Mononuclear cell (primary cell): ENCODE measurements around the gene LY6G6F. TPM values are rescaled to one million over a fixed set of nuclear protein-coding genes. Genes with fewer than 3 reads are reported as not detected.

Experiments used
- H3K27me3 ChIP-seq: 2 replicates; pipeline ENCODE4 v1.6.0; 2011; ENCODE audit warnings: low read length, control low read depth; ENCODE audit not compliant: insufficient read depth
- H3K4me1 ChIP-seq: 2 replicates; pipeline ENCODE4 v1.5.1; 2011; ENCODE audit warnings: mild to moderate bottlenecking, low read length, control low read depth; ENCODE audit not compliant: insufficient read depth
- H3K4me3 ChIP-seq: 2 replicates; pipeline ENCODE4 v1.5.1; 2011; ENCODE audit warnings: mild to moderate bottlenecking, low read length, moderate library complexity
- H3K9me3 ChIP-seq: 2 replicates; pipeline ENCODE4 v1.5.1; 2011; ENCODE audit warnings: low read depth, mild to moderate bottlenecking, control low read depth, low read length
- total RNA-seq: library from RNA; depleted of rRNA; stranded (reverse); fragments of >200 nt; gene quantifications from one replicate; pipeline ENCODE4 v1.2.3, GENCODE V29; 2012

Gene LY6G6F, protein sequence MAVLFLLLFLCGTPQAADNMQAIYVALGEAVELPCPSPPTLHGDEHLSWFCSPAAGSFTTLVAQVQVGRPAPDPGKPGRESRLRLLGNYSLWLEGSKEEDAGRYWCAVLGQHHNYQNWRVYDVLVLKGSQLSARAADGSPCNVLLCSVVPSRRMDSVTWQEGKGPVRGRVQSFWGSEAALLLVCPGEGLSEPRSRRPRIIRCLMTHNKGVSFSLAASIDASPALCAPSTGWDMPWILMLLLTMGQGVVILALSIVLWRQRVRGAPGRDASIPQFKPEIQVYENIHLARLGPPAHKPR
- 7.7 TPM for total RNA-seq

DNA sequence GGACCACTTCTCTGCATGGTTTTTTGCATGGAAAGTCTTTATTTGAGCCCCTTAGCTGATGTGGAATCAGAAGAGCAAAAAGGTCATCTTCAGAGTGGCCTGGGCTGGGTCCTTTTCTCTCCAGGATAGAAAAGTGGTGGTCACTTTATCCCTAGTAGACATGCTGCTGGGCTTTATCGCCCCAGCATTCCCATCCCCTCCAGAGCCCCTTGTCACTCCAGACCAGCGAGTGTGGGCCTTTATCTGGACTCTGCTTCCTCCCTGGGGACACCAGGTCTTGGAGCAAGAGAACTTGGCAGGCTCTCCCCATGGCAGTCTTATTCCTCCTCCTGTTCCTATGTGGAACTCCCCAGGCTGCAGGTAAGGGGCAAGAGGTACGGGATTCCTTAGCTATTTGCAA lies at the start of gene LY6G6F:
LY6G6F (plus strand) TSS at position 268 of the 400 bp plus-strand sequence; CDS start at position 309, 41 bp downstream.
- peaks cover 28% of the 10 kb centered on the region for H3K4me1 ChIP-seq
- H3K4me3 ChIP-seq: no peak within 1 kb of the TSS
- no peaks in the 10 kb centered on the region for H3K9me3 ChIP-seq
- no peaks in the 10 kb centered on the region for H3K27me3 ChIP-seq

DNA sequence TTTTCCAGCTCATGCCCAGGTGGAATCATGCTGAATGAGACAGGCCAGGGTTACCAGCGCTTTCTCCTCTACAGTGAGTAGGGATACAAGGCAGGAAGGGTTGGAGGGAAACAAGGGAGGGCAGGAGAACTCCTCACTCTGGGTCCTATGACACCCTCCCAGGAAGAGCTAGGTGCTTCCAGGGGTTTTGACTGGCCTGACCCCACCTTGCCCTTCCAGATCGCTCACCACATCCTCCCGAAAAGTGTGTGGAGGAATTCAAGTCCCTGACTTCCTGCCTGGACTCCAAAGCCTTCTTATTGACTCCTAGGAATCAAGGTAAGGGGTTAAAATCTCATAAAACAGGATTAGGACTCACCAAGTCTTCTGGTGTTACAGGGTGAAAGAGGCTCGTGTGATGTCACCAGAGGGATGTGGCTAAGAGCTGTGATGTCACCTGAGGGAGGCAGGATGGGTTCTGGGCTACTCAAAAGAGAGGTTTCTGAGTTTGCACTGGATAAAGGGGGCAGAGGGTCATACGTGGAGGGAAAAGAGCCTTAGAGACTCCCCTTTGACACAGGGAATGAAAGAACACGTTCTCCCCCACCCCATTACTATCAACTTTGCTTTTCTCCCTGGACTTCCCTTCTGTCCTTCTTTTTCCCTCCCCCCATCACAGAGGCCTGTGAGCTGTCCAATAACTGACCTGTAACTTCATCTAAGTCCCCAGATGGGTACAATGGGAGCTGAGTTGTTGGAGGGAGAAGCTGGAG lies 49.1 kb upstream of the LY6G6F start:
- Histone ChIP-seq H3K4me1 (peaks cover 63% of the 10 kb centered on the region), H3K4me3 (no peak overlapping the region), H3K27me3 (no peaks in the 10 kb centered on the region), H3K9me3 (no peaks in the 10 kb centered on the region)

DNA sequence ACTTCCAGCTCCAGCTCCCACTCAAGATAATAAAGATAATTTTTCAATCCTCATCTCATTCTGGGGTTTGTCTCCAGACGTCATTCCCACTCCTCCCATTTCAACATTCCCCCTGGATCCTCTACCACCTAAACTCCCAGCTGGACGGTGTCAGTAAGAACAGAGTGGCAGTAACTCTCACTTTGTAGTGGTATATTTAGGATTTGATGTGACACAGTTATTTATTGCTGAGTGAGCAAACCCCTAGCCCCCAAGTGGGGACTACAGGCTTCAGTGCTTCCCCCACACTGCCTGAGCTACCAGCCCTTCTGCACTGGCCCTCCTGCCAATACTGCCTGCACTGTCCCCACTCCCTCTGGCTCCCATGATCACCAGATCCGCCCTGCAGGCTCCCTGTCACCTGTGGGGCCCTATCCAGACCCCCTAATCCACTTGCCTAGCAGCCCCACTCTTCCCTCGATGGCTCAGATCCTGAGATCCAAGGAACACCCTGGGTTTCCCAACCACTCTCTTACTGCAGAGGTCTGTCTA lies 48.4 kb upstream of the LY6G6F start:
- Histone ChIP-seq H3K9me3 (no peaks in the 10 kb centered on the region), H3K27me3 (no peaks in the 10 kb centered on the region), H3K4me1 (peaks cover 67% of the 10 kb centered on the region), H3K4me3 (no peak overlapping the region)

DNA sequence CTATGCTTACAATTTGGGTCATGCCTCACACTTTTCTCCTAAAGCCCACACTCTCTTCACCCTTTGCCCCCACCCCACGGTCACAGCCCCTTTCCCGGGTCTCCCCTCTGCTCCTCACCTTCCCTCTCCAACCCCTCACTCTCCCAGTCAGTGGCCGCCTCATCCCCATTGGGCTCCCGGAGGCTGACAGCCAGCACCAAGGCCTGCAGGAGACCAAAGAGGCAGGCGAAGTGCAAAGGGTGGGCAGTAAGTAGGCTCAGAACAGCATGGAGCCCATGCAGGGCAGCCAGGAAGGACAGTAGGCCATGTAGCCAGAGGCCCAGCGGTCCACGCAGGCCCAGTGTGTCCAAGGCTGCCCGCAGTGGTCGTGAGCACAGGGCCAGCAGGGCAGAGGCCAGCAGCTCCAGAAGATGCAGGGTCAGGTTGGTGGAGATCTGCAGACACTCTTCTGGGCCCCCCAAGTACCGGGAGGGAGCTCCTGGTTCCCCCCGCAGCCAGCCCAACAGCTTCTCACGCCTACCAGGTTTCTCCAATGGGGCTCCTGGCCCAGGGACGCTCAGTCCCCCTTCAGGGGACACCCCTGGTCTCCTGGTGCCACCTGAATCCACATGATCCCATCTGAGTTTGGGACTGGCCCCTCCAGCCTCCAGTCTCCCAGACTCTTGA lies 47.5 kb upstream of the LY6G6F start:
- peaks cover 68% of the 10 kb centered on the region for H3K4me1 ChIP-seq

DNA sequence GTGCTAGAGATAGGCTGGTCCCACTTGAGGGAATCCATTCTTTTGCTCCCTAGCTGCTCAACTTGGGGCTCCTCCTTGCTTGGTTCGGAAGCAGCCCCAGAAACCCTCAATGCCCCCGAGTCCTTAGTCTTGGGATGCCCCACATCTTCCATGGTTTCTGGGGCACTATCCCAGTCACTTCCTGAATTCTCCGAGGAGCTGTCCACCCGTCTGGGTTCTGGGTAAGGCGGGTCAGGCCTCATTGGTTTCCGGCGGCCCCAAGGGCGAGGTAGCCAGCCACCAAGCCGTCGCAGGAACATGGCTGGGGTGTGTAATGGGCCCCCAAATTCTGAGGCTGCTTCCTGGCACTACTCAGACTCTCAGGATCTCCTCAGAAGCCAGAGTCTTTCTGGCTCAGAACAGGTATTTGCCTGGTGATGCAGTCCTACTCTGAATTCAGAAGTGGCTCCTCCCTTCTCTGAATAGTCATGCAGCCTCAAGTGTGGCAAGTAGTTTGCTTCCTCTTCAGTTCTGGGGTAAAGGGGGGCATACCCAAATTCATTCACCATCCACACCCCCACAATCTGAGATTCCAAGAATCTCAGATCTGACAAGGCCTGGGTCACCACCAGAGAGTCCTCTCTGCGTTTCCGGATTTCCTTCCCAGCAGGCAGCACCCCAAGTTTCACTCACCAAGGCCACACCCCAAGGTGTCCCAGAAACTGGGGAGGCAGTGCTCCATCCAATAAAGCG lies 46.9 kb upstream of the LY6G6F start:
- peaks cover 72% of the 10 kb centered on the region for H3K4me1 ChIP-seq
- no peaks in the 10 kb centered on the region for H3K27me3 ChIP-seq
- no peaks in the 10 kb centered on the region for H3K9me3 ChIP-seq
- H3K4me3 ChIP-seq: peak overlapping the region; percentile 86

More for the DNA sequence above, 47.5 kb upstream of the LY6G6F start:
- Histone ChIP-seq H3K9me3 (no peaks in the 10 kb centered on the region), H3K4me3 (peak overlapping the region; percentile 86), H3K27me3 (no peaks in the 10 kb centered on the region)

DNA sequence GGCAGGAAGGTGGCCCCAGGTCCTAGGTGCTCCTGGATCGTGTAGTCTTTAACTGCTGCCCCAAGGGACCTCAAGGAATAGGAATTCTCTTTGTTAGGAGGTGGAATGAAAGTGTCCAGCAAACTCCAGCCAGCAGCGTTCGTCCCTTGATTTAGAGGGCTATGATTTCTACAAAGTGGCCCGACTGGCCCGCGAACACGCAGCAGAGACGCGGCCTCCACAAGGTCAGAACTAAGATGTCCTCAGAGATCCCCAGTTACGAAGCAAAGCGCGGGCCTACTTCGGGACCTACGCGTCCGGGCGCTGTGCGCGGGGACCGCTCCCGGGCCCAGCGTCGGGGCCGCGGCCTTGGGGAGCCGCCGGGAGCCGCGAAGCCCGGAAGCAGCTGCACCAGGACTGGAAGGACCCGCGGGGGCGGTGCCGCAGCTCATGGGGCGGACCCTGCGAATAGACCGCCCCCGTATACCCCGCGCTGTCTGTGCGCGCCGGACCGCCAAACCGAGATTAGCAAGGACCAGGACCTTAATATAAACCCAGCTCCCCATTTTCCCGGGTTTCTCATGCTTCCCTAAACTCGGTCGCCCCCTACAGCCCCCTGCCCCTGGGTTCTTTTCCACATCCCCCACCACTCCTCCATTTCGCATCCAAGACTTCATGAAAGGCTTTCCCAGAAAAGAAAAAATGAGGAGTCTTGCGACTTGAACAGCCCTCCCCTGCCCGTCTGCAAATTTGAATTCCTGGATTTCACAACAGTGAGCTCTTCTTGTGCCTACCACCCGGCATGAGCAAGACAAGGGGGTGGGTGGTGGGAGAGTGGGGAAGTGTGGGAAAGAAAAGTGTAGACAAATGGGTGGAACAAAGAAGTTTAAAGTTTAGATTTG lies 46.0 kb upstream of the LY6G6F start, which contains the start of gene C6orf47:
C6orf47 (minus strand) TSS at position 398 of the 881 bp plus-strand sequence. CDS start 831 bp downstream, outside the sequence.
- H3K9me3 ChIP-seq: no peaks in the 10 kb centered on the region
- H3K4me1 ChIP-seq: peaks cover 72% of the 10 kb centered on the region
- H3K4me3 ChIP-seq: peak within 1 kb of the TSS; percentile 86
- H3K27me3 ChIP-seq: no peaks in the 10 kb centered on the region

DNA sequence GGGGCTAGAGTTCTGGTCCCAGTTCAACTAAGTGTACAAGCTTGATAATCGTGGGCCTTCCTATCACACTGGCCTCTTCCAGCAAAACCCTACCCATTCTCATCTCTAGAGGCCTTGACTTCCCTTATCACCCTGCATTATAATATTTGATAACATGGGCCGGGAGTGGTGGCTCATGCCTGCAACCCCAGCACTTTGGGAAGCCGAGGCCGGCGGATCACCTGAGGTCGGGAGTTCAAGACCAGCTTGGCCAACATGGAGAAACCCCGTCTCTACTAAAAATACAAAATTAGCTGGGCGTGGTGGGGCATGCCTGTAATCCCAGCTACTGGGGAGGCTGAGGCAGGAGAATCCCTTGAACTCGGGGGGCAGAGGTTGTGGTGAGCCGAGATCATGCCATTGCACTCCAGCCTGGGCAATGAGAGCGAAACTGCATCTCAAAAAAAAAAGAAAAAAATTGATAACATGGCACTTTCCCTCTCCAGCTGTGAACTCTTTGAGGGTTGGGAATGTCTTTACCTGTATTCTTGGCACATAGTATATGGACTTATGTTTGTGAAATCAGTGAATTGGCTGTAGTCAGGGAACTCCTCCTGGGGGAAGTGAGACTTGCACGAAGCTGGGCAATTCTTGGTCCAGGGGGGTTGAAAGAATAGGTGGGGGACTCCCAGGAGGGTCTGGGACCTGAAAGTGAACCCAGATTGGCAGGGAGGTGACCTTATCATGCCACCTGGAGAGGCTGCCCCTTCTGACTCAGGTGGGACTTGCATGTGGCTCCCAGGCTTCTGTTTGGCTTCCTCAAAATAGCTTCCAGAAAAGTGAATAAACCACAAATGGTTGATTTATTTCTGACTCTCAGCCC lies 45.2 kb upstream of the LY6G6F start:
- H3K9me3 ChIP-seq: no peaks in the 10 kb centered on the region
- peak overlapping the region; percentile 86 for H3K4me3 ChIP-seq
- peaks cover 77% of the 10 kb centered on the region for H3K4me1 ChIP-seq
- H3K27me3 ChIP-seq: no peaks in the 10 kb centered on the region

DNA sequence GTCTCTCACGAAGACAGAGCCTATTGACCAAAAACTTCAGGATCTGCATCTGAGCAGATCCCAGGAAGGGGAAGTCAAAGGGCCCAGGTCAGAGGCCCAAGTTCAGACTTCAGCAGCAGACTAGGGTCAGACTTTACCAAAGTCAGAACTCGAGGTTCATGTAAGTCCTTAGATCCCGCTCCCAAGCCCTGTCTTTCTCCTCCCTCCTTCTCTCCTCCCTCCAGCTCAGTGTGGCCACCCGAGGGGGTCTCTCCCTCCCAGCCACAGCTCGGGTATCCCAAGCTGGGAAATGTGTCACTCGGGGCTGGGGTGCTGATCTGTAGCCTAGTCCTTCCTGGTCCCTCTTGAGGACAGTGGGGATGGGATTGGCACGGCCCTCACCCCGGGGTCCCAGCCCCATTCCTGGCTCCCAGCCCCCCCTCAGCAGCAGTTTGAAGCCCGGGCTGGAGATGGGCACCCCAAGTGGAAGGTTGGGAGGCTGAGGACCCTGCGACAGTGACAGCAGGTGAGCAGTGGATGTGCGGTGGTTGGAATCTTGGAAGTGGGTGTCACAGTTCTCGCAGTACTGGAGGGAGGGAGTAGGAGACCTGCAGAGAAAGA lies 44.4 kb upstream of the LY6G6F start:
- Histone ChIP-seq H3K4me1 (peaks cover 83% of the 10 kb centered on the region), H3K4me3 (no peak overlapping the region), H3K27me3 (no peaks in the 10 kb centered on the region), H3K9me3 (no peaks in the 10 kb centered on the region)

DNA sequence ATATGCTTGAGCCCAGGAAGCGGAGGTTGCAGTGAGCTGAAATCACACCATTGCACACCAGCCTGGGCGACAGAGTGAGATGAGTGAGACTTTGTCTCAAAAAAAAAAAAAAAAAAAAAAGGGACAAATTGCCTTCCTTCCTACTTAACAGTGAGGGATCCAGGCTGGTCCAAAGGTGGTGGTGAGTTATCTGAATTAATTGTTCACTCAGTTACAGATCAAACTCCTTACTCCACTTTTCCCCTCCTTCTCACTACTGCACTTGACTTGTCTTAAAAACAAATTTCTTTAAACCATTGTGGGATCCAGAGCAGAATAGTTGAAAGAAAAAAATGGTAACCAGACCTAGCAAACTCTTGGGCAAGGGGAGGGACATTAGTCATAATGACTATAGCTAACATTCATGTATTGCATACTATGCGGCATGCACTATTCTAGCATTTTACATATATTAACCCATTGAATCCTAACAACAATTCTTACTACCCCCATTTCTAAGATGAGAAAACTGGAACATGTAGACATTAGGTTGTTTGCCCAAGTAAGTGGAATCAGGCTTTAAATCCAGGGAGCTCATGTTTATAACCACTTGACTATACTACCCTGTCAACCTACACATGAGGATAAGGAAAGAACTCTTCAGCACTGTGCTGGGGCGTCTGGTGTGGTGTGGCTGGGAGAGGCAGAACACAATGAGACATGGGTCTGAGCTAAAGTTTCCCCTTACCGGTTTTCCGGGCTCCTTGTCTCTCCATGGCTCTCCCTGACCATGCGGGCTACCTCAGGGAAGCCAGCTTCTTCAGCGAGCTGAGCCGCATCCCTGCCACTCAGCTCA lies 43.3 kb upstream of the LY6G6F start:
- peaks cover 83% of the 10 kb centered on the region for H3K4me1 ChIP-seq
- no peak overlapping the region for H3K4me3 ChIP-seq
- no peaks in the 10 kb centered on the region for H3K27me3 ChIP-seq
- H3K9me3 ChIP-seq: no peaks in the 10 kb centered on the region

DNA sequence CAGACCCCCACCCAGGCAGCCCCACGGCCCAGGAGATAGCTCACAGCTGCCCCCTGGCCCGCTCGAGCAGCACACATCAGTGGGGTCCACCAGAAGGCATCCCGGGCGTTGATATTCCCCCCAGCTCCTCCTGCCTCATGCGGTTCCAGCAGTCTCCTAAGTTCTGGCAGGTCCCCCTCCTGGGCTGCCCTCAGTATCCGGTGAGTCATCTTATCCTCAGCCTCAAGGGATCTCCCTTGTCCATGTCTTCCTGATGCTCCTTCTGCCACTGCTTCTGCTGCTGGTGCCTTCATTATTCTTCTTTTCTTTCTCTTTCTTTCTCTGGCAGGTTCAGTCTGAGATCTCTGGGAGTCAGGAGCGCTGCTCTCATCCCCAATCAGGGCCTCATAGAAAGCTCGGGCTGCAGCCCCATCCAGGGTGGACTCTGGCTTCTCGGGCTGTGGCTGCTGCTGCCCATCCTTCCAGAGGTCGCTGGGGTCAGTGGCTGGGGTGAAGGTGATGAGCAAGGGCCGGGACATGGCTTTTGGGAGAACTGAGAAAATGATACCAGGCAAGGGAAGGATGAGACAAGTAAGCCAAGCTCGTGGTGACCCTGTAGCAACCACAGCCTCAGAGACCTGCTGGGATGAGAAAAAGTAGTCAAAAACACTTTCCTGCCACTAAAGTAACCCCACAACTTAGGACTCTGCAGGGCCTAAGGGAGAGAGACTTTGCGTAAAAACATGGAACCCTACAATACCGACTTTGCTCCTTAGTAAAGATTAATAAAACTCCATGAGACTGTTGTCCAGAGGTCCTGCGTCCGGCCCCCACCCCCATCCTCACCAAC lies 42.5 kb upstream of the LY6G6F start:
- Histone ChIP-seq H3K4me3 (peak overlapping the region; percentile 86), H3K27me3 (no peaks in the 10 kb centered on the region), H3K9me3 (no peaks in the 10 kb centered on the region), H3K4me1 (peaks cover 75% of the 10 kb centered on the region)

DNA sequence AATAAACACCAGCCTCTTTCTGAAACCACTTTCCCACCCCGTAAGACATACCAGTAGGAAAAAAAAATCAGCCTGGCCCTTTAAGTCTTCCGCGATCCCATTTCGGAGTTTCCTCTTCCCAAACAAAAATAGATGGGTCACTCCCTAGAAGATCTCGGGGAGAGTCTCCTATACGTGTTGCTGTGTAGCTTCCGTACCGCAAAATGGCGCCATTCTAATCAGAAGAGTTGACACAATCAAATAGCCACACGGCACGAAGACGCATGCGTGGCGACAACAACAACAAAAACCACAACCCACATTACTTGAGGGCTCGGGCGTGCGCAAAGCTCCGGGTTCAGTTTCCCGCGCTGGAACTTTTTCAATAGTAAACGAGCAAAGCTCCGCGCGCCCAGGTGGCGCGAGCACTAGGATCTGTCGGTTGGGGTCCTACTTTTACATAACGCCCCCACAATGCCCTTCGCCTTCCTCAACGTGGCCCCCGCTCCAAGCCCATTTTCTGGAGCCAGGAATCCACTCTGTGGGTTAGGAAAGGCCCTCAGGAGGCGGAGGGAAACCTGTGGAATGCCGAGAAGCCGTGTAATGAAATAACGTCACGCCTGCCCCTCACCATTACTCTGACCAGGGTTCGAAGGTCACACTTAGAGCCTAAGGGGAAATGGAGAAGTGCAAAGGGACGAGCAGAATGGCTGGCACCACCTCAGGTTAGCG lies 41.7 kb upstream of the LY6G6F start, which contains the start of gene GPANK1:
GPANK1 (minus strand) TSS at position 208 of the 711 bp plus-strand sequence. CDS start 519 bp downstream, outside the sequence.
- H3K9me3 ChIP-seq: no peaks in the 10 kb centered on the region
- H3K4me1 ChIP-seq: peaks cover 67% of the 10 kb centered on the region
- peak within 1 kb of the TSS; percentile 86 for H3K4me3 ChIP-seq
- H3K27me3 ChIP-seq: no peaks in the 10 kb centered on the region
